ENCODE measurements around the gene CXXC5.
"Not testable (repeated sequence)": the region's sequence is repeated elsewhere in the genome, so short reads cannot be mapped to it uniquely, and the experiment has no call there.

The CXXC5 gene

DNA sequence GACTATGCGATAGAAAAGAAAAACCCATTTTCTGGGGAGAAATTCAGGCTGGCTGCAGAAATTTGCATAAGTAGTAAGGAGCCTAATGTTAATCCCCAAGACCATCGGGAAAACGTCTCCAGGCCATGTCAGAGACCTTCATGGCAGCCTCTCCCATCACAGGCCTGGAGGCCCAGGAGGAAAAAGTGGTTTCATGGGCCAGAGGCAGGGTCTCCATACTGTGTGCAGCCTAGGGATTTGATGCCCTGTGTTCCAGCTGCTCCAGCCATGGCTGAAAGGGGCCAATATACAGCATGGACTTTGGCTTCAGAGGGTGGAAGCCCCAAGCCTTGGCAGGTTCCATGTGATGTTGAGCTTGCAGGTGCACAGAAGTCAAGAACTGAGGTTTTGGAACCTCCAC is 71.8 kb downstream of the CXXC5 start:
- not testable (repeated sequence) for DNase-seq

DNA sequence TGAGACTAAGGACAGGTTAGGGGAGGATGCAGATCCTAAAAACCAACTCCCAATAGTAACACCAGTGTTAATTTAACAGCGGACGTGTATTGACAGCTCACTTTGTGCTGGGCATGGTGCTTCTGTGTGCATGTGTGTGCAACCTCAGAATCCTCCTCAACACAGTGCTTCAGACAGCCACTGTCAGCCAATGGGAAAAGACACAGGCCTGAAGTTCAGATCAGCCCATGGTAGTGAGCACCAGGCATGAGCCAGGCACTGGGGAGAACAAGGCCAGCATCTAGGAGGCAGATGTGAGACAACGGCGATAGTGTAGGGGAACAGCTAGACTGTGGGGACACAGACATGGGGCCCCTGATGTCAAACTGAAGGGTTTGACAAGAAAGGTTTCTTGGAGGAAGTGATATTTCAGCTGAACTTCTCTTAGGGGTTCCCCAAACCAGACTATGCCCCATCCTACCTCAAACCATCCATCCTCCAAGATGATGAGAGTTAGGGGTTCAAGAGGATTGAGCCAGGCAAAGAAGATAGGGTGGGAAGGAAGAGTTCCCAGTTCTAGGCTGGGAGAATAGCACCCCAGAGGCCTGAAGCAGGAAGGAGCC is 75.9 kb downstream of the CXXC5 start:
- no peak for DNase-seq

DNA sequence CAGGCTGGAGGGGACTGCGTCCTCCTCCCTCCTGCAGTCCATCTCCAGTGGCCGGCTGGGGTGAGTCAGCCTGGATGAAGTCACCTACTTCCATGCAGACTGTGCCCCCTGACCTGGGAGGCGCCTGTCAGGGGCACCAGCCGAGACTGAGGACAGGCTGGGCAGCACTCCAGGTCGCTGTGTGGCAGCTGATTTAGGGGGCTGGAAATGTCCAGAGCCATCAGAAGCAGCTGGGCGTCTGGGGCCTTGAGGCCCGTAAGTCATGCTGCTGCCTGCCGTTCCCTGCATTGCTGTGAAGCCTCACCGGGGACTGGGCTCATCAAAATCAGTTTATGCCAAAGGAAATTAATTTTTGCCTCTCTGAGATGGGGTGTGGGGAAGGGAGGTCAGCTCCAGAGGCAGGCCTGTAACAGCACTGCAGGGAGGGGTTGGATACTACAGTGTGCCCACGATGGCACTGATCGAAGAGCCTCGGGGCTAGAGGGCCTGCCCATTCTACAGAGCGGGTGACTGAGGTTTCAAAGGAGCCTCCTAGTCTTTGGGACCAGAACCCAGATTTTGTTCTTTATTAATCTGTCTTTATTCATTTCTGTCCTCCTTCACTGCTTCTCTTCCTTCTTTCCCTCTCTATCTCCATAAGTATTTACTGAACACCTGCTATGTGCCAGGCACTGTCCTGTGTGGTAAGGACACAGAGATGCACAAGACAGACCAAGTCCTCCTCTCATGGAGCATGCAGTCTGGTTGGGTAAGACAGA is 77.1 kb downstream of the CXXC5 start:
- DNase-seq = no peak

DNA sequence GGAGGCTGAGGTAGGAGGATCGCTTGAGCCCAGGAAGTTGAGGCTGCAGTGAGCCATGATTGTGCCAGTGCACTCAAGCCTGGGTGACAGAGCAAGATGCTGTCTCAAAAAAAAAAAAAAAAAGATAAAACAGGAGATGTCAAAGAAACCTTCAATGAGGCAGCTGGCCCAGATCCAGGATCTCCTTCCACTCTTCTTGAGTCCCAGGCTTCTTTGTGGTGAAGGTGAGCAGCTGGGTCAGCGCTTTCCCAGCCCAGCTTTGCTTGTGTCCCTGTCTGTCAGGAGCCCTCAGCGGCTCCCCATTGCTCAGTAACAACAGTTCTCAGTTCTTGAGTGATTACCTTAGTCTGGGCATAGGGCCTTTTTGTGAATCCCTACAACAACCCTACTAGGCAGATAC is 78.1 kb downstream of the CXXC5 start:
- DNase-seq = no peak

DNA sequence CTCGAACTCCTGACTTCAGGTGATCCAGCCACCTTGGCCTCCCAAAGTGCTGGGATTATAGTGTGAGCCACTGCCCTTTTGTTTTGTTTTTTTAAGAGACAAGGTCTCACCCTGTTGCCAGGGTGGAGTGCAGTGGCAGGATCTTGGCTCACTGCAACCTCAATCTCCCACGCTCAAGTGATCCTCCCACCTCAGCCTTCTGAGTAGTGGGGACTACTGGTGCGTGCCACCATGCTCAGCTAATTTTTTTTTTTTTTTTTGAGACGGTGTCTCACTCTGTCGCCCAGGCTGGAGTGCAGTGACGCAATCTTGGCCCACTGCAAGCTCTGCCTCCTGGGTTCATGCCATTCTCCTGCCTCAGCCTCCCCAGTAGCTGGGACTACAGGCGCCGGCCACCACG is 79.5 kb downstream of the CXXC5 start:
- DNase-seq = not testable (repeated sequence)

DNA sequence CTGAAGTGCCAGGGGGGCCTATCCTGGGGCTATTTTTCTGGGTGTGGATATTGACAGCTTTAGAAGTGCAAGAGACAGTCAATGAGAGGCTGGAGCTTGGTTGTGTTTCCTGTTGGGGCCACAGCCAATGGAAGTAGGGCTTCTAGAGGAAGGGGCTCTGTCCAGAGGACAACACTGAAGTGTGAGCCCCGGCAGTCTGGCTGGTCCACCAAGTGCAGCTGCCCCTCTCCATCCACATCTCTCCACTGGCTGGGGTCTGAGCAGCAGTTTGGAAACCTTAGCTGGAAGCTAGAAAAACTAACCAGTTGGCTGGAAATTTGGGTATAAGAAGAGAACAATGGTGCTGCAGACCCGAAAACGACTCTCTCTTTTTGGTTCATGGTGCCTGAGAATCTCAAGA is 83.1 kb downstream of the CXXC5 start:
- DNase-seq = no peak

DNA sequence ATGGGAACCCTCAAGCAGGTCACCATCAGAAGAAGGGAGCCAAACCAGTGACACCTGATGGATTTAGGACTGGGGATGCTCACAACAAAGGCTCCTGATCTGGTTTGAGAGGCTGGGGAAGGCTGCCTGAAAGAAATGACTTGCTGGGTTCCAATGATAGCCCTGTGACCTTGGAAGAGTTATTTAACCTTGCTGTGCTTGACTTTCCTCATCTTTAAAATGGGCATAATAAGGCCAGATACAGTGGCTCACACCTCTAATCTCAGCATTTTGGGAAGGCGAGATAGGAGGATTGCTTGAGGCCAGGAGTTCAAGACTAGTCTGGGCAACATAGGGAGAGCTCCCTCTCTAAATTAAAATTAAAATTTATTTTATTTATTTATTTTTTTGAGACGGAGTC is 83.9 kb downstream of the CXXC5 start:
- no peak for DNase-seq

DNA sequence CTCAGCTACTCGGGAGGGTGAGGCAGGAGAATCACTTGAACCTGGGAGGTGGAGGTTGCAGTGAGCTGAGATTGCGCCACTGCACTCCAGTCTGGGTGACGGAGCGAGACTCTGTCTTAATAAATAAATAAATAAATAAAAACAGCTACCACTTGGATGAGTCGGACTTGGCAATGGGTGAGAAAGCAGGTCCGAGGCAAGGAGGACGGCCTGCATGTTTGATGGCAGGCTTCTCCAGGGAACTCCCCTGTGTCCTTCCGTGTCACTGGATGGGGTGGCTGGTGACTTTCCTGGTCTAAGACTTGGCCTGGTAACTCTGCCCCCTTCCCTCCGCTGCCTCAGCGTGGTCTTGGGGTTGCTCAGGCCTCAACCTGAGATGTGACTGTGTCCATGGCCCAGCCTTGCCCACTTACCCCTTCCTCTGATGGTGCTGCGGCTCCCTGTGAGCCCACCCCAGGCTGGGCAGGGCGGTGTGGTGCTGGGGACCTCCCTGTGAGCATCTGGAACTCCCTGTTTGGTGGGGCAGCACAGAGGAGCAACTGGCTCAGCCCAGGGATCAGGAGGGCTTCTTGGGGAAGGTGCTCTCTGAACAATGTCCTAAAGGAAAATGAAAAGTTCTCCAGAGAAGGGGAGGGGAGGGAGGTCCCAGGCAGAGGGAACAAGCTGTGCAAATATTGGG is 85.0 kb downstream of the CXXC5 start:
- DNase-seq = no peak
